K562 (cell line): Measurements from ENCODE around the gene RBX1. TPM values are rescaled to one million over a fixed set of nuclear protein-coding genes. Genes with fewer than 3 reads are reported as not detected.

ENCODE experiments used
- BCL6 ChIP-seq: fragments of 250-450 bp; sonication (Bioruptor Pico); IDR thresholded peaks from 2 replicates; pipeline ENCODE4 v1.4.0; 2020
- BDP1 ChIP-seq: IDR thresholded peaks from 3 replicates; pipeline ENCODE4 v1.6.1; 2011; ENCODE audit not compliant: insufficient read length, insufficient read depth
- ELF1 ChIP-seq: fragments of 200-800 bp; sonication (Bioruptor generic); IDR thresholded peaks from 2 replicates; pipeline ENCODE4 v1.6.1; 2016; ENCODE audit warnings: missing genetic modification characterization, missing compliant biosample characterization
- HDAC2 ChIP-seq: fragments of 450-650 bp; IDR thresholded peaks from 2 replicates; pipeline ENCODE4 v1.6.1; 2016; ENCODE audit warnings: mild to moderate bottlenecking
- JUNB ChIP-seq: fragments of 450-650 bp; formaldehyde crosslinking; conservative IDR thresholded peaks from 2 replicates; pipeline ENCODE4 v1.4.0; 2020; ENCODE audit warnings: mild to moderate bottlenecking
- MCM2 ChIP-seq: fragments of 450-650 bp; IDR thresholded peaks from 2 replicates; pipeline ENCODE4 v1.6.1; 2017; ENCODE audit warnings: low read depth, mild to moderate bottlenecking
- NR1H2 ChIP-seq: sonication (generic); formaldehyde crosslinking; IDR thresholded peaks from 2 replicates; pipeline ENCODE4 v1.4.0; 2020; ENCODE audit warnings: mild to moderate bottlenecking, missing genetic modification reagents
- NR2C1 ChIP-seq, 2 experiments: fragments of 450-650 bp; IDR thresholded peaks; 2 replicates each; pipeline ENCODE4 v1.6.1; 2017; ENCODE audit warnings: mild to moderate bottlenecking in 2 of 2, antibody characterized with exemption in 1 of 2, inconsistent platforms in 1 of 2, missing compliant biosample characterization in 1 of 2, missing genetic modification characterization in 1 of 2
- NR4A1 ChIP-seq, 2 experiments: fragments of 250-450 bp in 1 of 2; fragments of 450-650 bp in 1 of 2; sonication (Bioruptor Pico) in 1 of 2; IDR thresholded peaks; 2 replicates each; pipeline versions ENCODE4 v1.4.0 to v1.6.1; 2016 to 2020; ENCODE audit warnings: mild to moderate bottlenecking in 2 of 2, missing compliant biosample characterization in 1 of 2, missing genetic modification characterization in 1 of 2, moderate library complexity in 1 of 2
- PHF21A ChIP-seq: fragments of 450-650 bp; IDR thresholded peaks from 2 replicates; pipeline ENCODE4 v1.6.1; 2017; ENCODE audit warnings: low read depth, borderline replicate concordance
- ZBED1 ChIP-seq: IDR thresholded peaks from 2 replicates; pipeline ENCODE4 v1.6.1; 2014
- ZC3H4 ChIP-seq: sonication (generic); formaldehyde crosslinking; IDR thresholded peaks from 2 replicates; pipeline ENCODE4 v1.9.0; 2021; ENCODE audit warnings: missing genetic modification reagents, borderline replicate concordance
- ZC3H8 ChIP-seq: fragments of 450-650 bp; IDR thresholded peaks from 2 replicates; pipeline ENCODE4 v1.6.1; 2017
- ZNF134 ChIP-seq: fragments of 250-450 bp; sonication (Bioruptor Pico); conservative IDR thresholded peaks from 2 replicates; pipeline ENCODE4 v1.4.0; 2020
- polyA plus RNA-seq, 8 experiments: library from polyadenylated mRNA; depleted of rRNA in 4 of 8; stranded (reverse) in 5 of 8; unstranded in 3 of 8; fragments of >200 nt; fragmentation: Nextera tagmentation in 2 of 8; fragmentation: Illumina TruSeq in 1 of 8; extraction: Ambion mirVana in 2 of 8; extraction: Trizol in 1 of 8; gene quantifications; 2 replicates each; pipeline versions ENCODE4 v1.2.1 to v1.2.3, GENCODE V29; 2011 to 2014; ENCODE audit warnings: inconsistent platforms in 1 of 8, missing spikeins in 1 of 8
- total RNA-seq, 7 experiments: library from RNA; depleted of rRNA in 6 of 7; stranded (reverse); fragments of >200 nt in 6 of 7; fragmentation: Illumina TruSeq in 2 of 7; extraction: Trizol in 2 of 7; gene quantifications; 2 replicates each; pipeline versions ENCODE4 v1.2.1 to v1.2.3, GENCODE V29; 2011 to 2021; ENCODE audit warnings: low replicate concordance in 1 of 7
- TF ChIP-seq, protein P1 (sequence below): fragments of 250-450 bp; sonication (Bioruptor Pico); IDR thresholded peaks from 2 replicates; pipeline ENCODE4 v1.6.1; 2021; ENCODE audit warnings: mild to moderate bottlenecking
- TF ChIP-seq, protein P2 (sequence below): sonication (generic); formaldehyde crosslinking; IDR thresholded peaks from 2 replicates; pipeline ENCODE4 v1.9.0; 2022; ENCODE audit warnings: mild to moderate bottlenecking, missing genetic modification reagents
- TF ChIP-seq, protein P3 (sequence below): fragments of 450-650 bp; IDR thresholded peaks from 2 replicates; pipeline ENCODE4 v1.6.1; 2016; ENCODE audit warnings: low read depth
- TF ChIP-seq, protein P4 (sequence below): sonication (generic); IDR thresholded peaks from 2 replicates; pipeline ENCODE4 v1.6.1; 2016

RBX1 gene
- total and polyA plus RNA-seq, 9 of the 15 experiments (the other 6 are each of a cell fraction or from before 2014, with no cell fraction given), result 44.0 to 259 (median 67.9) TPM

DNA sequence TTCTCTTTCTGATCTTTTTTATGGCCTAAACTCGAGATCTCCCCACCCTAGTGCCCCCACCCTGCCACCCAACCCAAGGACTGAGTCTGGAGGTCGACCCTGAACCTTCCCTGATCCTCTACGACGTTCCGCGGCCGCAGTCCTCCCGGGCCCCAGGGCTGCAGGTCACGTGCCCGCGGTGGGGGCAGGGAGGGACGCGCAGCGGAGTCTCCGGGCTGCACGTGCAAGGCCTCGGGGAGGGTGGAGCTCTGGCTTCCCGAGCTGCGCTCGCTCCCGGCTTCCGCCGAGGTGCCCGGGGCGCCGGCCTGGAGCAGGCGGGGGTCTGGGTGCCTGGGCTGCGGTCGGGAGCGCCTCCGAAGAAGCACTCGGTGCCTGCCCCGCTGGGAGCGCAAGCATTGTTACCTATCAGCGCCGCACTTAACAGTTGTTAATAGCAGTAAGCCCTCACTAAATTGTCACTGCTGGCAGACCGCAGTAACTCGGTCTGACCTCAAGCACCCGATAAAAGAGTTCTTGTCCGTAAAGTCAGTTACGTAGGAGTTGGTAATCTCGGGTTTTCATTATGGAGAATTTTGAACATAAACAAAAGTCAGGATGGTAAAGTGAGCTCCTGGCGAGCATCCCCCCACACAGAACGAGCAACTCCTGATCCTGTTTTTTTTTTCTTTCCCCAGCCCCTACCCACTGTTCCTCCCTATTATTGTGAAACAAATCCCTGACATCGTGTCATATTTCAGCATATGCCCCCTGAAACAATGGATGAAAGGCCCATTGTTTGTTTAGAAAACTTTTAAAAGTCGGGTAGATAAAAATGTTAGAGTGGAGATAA, 71.5 kb downstream of the RBX1 start (continued):
- TF ChIP-seq BDP1, result no peak
- TF ChIP-seq PHF21A, result no peak
- TF ChIP-seq HDAC2, result no peak
- TF ChIP-seq, protein P1, sequence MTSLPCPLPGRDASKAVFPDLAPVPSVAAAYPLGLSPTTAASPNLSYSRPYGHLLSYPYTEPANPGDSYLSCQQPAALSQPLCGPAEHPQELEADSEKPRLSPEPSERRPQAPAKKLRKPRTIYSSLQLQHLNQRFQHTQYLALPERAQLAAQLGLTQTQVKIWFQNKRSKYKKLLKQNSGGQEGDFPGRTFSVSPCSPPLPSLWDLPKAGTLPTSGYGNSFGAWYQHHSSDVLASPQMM, result no peak
- TF ChIP-seq BCL6 (CRISPR knock-in tag), result no peak
- TF ChIP-seq ZC3H8, result no peak
- TF ChIP-seq, protein P2, sequence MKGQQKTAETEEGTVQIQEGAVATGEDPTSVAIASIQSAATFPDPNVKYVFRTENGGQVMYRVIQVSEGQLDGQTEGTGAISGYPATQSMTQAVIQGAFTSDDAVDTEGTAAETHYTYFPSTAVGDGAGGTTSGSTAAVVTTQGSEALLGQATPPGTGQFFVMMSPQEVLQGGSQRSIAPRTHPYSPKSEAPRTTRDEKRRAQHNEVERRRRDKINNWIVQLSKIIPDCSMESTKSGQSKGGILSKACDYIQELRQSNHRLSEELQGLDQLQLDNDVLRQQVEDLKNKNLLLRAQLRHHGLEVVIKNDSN (CRISPR knock-in tag), result peak; percentile 97
- no peak for TF ChIP-seq ZNF134 (CRISPR knock-in tag)
- TF ChIP-seq NR2C1 (IDR thresholded peaks at IDR 0.05), result no peak
- TF ChIP-seq NR2C1 (tag; IDR thresholded peaks at IDR 0.05), result no peak
- no peak for TF ChIP-seq NR4A1 (CRISPR knock-in tag; IDR thresholded peaks at IDR 0.05)
- TF ChIP-seq NR4A1 (tag; IDR thresholded peaks at IDR 0.05), result no peak
- TF ChIP-seq, protein P3, sequence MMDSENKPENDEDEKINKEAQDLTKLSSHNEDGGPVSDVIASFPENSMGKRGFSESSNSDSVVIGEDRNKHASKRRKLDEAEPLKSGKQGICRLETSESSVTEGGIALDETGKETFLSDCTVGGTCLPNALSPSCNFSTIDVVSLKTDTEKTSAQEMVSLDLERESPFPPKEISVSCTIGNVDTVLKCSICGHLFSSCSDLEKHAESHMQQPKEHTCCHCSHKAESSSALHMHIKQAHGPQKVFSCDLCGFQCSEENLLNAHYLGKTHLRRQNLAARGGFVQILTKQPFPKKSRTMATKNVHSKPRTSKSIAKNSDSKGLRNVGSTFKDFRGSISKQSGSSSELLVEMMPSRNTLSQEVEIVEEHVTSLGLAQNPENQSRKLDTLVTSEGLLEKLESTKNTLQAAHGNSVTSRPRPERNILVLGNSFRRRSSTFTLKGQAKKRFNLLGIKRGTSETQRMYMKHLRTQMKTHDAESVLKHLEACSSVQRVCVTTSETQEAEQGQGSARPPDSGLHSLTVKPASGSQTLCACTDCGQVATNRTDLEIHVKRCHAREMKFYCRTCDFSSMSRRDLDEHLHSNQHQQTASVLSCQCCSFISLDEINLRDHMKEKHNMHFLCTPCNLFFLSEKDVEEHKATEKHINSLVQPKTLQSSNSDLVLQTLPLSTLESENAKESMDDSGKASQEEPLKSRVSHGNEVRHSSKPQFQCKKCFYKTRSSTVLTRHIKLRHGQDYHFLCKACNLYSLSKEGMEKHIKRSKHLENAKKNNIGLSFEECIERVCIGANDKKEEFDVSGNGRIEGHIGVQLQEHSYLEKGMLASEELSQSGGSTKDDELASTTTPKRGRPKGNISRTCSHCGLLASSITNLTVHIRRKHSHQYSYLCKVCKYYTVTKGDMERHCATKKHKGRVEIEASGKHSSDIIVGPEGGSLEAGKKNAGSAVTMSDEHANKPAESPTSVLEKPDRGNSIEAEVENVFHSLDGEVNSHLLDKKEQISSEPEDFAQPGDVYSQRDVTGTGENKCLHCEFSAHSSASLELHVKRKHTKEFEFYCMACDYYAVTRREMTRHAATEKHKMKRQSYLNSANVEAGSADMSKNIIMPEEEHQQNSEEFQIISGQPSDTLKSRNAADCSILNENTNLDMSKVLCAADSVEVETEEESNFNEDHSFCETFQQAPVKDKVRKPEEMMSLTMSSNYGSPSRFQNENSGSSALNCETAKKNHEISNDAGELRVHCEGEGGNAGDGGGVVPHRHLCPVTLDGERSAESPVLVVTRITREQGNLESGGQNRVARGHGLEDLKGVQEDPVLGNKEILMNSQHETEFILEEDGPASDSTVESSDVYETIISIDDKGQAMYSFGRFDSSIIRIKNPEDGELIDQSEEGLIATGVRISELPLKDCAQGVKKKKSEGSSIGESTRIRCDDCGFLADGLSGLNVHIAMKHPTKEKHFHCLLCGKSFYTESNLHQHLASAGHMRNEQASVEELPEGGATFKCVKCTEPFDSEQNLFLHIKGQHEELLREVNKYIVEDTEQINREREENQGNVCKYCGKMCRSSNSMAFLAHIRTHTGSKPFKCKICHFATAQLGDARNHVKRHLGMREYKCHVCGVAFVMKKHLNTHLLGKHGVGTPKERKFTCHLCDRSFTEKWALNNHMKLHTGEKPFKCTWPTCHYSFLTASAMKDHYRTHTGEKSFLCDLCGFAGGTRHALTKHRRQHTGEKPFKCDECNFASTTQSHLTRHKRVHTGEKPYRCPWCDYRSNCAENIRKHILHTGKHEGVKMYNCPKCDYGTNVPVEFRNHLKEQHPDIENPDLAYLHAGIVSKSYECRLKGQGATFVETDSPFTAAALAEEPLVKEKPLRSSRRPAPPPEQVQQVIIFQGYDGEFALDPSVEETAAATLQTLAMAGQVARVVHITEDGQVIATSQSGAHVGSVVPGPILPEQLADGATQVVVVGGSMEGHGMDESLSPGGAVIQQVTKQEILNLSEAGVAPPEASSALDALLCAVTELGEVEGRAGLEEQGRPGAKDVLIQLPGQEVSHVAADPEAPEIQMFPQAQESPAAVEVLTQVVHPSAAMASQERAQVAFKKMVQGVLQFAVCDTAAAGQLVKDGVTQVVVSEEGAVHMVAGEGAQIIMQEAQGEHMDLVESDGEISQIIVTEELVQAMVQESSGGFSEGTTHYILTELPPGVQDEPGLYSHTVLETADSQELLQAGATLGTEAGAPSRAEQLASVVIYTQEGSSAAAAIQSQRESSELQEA, result no peak
- TF ChIP-seq JUNB (CRISPR knock-in tag), result no peak
- TF ChIP-seq, protein P4, sequence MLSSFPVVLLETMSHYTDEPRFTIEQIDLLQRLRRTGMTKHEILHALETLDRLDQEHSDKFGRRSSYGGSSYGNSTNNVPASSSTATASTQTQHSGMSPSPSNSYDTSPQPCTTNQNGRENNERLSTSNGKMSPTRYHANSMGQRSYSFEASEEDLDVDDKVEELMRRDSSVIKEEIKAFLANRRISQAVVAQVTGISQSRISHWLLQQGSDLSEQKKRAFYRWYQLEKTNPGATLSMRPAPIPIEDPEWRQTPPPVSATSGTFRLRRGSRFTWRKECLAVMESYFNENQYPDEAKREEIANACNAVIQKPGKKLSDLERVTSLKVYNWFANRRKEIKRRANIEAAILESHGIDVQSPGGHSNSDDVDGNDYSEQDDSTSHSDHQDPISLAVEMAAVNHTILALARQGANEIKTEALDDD, result no peak
- TF ChIP-seq ELF1 (tag), result no peak
- no peak for TF ChIP-seq ZC3H4 (CRISPR knock-in tag)
- TF ChIP-seq MCM2, result no peak
- TF ChIP-seq NR1H2 (CRISPR knock-in tag), result no peak
- TF ChIP-seq ZBED1, result no peak
